ENCODE results near the gene PHF20. TPM values are rescaled to one million over a fixed set of nuclear protein-coding genes. Genes with fewer than 3 reads are reported as not detected.

PHF20 gene
- total and polyA plus RNA-seq, 2 of the 13 experiments (the other 11 are each of a cell fraction or from before 2014, with no cell fraction given), result 22.8 to 34.1 TPM

DNA sequence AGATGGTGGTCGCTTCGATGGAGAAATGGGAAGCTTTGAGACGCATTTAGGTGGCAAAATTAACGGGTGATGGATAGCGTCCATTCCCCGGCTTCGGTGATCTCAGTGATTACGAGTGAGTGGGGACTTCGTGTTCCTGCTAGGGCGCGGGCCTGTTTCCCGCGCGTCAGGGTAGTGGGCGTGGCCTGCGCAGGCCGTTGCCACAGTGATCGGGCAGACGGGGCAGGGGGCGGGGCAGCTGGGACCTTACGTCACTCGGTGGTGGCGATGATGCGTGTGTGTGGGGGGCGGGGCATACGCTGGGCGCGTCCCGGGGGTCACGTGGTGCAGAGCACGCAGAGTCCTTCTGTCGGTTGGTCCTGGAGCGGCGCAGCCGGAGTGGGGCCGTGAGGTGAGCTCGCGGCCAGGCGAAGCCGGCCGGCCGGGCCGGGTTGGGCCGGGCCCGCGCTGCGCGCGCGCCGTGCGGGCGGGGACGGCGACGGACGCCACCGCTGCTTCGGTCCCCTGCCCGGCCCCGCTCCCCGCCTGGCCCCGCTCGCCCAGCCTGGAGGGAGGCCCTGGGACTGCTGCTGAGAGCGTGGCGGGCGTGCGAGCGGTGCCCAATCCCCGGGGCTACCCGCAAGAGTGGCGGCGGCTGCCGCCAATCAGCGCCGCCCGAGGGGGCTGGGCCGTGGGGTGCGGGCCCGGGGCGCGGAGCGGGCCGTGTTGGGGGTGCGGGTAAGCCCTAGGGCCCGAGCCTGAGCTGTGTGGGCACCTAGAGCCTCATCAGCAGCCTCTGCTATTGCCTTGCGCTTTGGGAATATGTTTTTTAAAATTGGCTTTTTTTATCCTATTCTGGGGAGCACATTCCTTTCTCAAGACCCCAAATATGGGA, at the start of gene PHF20 (continued):
- TF ChIP-seq, protein P1, sequence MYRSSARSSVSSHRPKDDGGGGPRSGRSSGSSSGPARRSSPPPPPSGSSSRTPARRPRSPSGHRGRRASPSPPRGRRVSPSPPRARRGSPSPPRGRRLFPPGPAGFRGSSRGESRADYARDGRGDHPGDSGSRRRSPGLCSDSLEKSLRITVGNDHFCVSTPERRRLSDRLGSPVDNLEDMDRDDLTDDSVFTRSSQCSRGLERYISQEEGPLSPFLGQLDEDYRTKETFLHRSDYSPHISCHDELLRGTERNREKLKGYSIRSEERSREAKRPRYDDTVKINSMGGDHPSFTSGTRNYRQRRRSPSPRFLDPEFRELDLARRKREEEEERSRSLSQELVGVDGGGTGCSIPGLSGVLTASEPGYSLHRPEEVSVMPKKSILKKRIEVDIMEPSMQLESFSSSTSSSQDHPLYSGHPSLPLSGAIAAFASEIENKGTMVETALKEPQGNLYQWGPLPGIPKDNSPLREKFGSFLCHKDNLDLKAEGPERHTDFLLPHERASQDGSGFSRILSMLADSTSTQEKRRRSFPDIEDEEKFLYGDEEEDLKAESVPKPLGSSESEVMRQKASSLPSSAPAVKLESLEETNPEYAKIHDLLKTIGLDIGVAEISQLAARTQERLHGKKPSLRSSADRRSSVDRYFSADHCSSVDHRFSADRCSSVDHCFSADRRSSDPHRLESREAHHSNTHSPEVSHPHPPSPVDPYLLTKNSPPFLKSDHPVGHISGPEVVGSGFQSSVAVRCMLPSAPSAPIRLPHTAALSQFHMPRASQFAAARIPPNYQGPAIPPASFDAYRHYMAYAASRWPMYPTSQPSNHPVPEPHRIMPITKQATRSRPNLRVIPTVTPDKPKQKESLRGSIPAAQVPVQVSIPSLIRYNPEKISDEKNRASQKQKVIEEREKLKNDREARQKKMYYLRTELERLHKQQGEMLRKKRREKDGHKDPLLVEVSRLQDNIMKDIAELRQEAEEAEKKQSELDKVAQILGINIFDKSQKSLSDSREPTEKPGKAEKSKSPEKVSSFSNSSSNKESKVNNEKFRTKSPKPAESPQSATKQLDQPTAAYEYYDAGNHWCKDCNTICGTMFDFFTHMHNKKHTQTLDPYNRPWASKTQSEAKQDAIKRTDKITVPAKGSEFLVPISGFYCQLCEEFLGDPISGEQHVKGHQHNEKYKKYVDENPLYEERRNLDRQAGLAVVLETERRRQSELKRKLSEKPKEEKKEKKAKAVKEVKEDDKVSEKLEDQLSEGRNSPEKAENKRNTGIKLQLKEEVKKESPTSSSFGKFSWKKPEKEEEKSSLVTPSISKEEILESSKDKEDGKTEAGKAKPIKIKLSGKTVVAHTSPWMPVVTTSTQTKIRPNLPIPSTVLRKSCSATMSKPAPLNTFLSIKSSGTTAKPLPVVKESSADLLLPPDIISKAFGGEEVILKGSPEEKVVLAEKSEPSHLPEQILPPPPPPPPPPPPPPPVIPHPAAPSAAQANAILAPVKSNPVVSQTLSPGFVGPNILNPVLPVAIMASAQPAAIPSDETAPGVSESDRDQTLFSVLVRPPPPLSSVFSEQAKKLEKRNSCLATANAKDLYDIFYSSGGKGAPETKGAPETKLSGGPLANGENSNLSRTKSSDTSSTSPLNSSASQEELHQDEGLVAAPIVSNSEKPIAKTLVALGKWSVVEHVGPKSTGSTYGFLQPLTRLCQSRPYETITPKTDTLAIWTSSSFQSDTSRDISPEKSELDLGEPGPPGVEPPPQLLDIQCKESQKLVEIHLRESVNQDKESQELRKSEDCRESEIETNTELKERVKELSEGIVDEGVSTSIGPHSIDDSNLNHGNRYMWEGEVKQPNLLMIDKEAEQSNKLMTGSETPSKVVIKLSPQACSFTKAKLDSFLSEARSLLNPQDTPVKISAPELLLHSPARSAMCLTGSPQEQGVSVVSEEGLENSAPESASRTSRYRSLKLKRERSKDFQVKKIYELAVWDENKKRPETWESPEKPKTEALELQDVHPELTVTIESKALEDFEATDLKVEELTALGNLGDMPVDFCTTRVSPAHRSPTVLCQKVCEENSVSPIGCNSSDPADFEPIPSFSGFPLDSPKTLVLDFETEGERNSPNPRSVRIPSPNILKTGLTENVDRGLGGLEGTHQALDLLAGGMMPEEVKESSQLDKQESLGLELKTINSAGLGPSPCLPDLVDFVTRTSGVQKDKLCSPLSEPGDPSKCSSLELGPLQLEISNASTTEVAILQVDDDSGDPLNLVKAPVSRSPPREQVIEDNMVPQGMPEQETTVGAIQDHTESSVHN (CRISPR knock-in tag; IDR thresholded peaks at IDR 0.05), result peak; percentile 92; the same call in 1 of the 2 replicates
- TF ChIP-seq GTF2F1 (IDR thresholded peaks at IDR 0.05; ENCODE audit: low read length) (peak; percentile 17; the same call in 1 of the 2 replicates), ZNF207 (IDR thresholded peaks at IDR 0.05; ENCODE audit: borderline replicate concordance) (no peak), STAT5B (CRISPR knock-in tag; IDR thresholded peaks at IDR 0.05) (peak; percentile 74; the same call in 1 of the 2 replicates)
- TF ChIP-seq, protein P2, sequence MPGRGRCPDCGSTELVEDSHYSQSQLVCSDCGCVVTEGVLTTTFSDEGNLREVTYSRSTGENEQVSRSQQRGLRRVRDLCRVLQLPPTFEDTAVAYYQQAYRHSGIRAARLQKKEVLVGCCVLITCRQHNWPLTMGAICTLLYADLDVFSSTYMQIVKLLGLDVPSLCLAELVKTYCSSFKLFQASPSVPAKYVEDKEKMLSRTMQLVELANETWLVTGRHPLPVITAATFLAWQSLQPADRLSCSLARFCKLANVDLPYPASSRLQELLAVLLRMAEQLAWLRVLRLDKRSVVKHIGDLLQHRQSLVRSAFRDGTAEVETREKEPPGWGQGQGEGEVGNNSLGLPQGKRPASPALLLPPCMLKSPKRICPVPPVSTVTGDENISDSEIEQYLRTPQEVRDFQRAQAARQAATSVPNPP (CRISPR knock-in tag; IDR thresholded peaks at IDR 0.05), result peak; percentile 89; the same call in 1 of the 2 replicates
- TF ChIP-seq, protein P3, sequence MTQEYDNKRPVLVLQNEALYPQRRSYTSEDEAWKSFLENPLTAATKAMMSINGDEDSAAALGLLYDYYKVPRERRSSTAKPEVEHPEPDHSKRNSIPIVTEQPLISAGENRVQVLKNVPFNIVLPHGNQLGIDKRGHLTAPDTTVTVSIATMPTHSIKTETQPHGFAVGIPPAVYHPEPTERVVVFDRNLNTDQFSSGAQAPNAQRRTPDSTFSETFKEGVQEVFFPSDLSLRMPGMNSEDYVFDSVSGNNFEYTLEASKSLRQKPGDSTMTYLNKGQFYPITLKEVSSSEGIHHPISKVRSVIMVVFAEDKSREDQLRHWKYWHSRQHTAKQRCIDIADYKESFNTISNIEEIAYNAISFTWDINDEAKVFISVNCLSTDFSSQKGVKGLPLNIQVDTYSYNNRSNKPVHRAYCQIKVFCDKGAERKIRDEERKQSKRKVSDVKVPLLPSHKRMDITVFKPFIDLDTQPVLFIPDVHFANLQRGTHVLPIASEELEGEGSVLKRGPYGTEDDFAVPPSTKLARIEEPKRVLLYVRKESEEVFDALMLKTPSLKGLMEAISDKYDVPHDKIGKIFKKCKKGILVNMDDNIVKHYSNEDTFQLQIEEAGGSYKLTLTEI (CRISPR knock-in tag; conservative IDR thresholded peaks at IDR 0.05), result 0 out of 2 replicates have a peak, but pooled peaks have one; percentile 39
- TF ChIP-seq, protein P4, sequence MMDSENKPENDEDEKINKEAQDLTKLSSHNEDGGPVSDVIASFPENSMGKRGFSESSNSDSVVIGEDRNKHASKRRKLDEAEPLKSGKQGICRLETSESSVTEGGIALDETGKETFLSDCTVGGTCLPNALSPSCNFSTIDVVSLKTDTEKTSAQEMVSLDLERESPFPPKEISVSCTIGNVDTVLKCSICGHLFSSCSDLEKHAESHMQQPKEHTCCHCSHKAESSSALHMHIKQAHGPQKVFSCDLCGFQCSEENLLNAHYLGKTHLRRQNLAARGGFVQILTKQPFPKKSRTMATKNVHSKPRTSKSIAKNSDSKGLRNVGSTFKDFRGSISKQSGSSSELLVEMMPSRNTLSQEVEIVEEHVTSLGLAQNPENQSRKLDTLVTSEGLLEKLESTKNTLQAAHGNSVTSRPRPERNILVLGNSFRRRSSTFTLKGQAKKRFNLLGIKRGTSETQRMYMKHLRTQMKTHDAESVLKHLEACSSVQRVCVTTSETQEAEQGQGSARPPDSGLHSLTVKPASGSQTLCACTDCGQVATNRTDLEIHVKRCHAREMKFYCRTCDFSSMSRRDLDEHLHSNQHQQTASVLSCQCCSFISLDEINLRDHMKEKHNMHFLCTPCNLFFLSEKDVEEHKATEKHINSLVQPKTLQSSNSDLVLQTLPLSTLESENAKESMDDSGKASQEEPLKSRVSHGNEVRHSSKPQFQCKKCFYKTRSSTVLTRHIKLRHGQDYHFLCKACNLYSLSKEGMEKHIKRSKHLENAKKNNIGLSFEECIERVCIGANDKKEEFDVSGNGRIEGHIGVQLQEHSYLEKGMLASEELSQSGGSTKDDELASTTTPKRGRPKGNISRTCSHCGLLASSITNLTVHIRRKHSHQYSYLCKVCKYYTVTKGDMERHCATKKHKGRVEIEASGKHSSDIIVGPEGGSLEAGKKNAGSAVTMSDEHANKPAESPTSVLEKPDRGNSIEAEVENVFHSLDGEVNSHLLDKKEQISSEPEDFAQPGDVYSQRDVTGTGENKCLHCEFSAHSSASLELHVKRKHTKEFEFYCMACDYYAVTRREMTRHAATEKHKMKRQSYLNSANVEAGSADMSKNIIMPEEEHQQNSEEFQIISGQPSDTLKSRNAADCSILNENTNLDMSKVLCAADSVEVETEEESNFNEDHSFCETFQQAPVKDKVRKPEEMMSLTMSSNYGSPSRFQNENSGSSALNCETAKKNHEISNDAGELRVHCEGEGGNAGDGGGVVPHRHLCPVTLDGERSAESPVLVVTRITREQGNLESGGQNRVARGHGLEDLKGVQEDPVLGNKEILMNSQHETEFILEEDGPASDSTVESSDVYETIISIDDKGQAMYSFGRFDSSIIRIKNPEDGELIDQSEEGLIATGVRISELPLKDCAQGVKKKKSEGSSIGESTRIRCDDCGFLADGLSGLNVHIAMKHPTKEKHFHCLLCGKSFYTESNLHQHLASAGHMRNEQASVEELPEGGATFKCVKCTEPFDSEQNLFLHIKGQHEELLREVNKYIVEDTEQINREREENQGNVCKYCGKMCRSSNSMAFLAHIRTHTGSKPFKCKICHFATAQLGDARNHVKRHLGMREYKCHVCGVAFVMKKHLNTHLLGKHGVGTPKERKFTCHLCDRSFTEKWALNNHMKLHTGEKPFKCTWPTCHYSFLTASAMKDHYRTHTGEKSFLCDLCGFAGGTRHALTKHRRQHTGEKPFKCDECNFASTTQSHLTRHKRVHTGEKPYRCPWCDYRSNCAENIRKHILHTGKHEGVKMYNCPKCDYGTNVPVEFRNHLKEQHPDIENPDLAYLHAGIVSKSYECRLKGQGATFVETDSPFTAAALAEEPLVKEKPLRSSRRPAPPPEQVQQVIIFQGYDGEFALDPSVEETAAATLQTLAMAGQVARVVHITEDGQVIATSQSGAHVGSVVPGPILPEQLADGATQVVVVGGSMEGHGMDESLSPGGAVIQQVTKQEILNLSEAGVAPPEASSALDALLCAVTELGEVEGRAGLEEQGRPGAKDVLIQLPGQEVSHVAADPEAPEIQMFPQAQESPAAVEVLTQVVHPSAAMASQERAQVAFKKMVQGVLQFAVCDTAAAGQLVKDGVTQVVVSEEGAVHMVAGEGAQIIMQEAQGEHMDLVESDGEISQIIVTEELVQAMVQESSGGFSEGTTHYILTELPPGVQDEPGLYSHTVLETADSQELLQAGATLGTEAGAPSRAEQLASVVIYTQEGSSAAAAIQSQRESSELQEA (CRISPR knock-in tag; IDR thresholded peaks at IDR 0.05; ENCODE audit: not compliant biosample characterization), result peak; percentile 46
